GM18505 (cell line): Measurements from ENCODE around the gene TULP3.

Experiments used
- ATAC-seq: cut with Tn5 transposase; IDR thresholded peaks from one replicate; pipeline ENCODE4 v1.9.1; 2021; ENCODE audit not compliant: unreplicated experiment
- POLR2A ChIP-seq: IDR thresholded peaks from 4 replicates; pipeline ENCODE4 v1.6.1; 2011; ENCODE audit warnings: borderline replicate concordance; ENCODE audit not compliant: insufficient read depth, insufficient read length; ENCODE audit errors: extremely low read depth

The TULP3 gene

DNA sequence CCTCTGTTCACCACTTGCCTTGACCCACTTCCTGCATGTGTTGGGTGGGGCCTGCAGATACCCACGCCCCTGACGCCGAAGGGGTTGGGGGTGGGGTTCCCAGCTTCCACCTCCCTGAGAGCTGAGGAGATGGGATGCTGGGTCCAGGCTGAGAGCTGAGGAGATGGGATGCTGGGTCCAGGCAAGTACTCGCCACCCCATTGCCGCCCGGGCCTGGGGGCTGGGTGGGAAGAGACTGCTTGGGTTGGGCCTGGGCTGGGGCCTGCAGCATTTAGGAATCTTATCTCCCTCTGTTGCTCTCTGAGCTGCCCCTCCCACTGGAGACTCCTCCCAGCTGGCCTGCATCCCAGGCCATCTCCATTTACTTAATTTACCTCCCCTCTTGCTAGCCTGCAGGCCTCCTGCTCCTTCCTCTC lies 85.9 kb downstream of the TULP3 start:
- no peak for TF ChIP-seq POLR2A
- no peak for ATAC-seq

DNA sequence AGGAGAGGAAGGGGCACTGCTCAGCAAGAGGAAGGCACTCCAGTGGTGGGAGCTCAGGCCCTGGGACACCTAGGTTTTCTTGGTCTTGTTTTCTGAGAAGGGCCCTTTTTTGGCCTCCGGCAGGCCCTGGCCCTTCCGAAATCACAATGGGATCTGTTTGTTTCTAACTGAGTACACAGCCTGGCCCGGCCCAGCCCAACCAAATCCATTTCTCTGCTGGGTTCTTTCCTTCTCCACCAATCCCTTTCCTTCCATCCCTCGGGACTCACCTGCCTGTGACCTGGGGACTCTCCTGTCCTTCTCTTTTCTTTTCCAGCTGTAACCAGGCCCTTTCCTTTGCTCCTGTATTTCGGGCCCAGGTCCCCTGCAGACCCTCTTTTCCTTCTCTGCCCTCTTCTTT lies 87.1 kb downstream of the TULP3 start:
- TF ChIP-seq POLR2A, result no peak
- no peak for ATAC-seq

DNA sequence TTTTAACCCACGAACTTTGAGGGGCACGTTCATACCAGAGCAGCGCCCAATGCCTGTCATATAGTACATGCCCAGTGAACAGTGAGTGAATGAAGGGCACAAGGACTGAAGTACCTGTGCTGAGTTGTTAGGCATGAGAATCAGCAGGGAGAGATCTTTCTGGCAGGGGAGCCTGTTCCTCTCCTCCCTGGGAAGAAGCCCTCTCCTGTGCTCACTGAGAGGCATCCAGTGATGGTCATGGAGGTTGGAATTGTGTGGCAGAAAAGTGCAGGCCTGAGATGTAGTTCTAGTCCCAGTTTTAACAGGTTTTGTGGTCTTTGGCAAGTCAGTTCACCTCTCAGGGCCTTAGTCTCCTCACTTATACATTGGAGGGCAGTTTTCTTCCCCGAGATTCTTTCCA lies 89.1 kb downstream of the TULP3 start:
- no peak for TF ChIP-seq POLR2A
- ATAC-seq, result no peak

GRCh38 chr12:2980630-2981029 lies 89.9 kb downstream of the TULP3 start:
- ATAC-seq, result no peak
- TF ChIP-seq POLR2A, result no peak

- no peak for TF ChIP-seq POLR2A
- no peak for ATAC-seq
Measured at GRCh38 chr12:2982361-2982760, 91.7 kb downstream of the TULP3 start.

GRCh38 chr12:2984249-2984648 lies 93.6 kb downstream of the TULP3 start:
- ATAC-seq, result no peak
- no peak for TF ChIP-seq POLR2A

DNA sequence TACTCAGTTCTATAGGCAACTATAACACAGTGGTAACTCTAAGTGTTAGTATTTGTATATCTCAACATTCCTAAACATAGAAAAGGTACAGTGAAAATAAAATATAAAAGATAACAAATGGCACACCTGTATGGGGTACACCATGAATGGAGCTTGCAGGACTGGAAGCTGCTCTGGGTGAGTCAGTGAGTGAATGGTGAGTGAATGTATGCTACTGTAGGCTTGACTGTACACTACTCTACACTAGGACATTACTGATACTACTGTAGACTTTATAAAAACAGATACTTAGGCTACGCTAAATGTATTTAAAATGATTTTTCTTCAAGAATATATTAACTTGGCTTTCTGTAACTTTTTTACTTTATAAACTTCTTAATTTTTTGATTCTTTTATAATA lies 94.0 kb downstream of the TULP3 start:
- no peak for ATAC-seq
- TF ChIP-seq POLR2A, result no peak

GRCh38 chr12:2986876-2987275 lies 96.2 kb downstream of the TULP3 start:
- no peak for TF ChIP-seq POLR2A
- ATAC-seq, result no peak

DNA sequence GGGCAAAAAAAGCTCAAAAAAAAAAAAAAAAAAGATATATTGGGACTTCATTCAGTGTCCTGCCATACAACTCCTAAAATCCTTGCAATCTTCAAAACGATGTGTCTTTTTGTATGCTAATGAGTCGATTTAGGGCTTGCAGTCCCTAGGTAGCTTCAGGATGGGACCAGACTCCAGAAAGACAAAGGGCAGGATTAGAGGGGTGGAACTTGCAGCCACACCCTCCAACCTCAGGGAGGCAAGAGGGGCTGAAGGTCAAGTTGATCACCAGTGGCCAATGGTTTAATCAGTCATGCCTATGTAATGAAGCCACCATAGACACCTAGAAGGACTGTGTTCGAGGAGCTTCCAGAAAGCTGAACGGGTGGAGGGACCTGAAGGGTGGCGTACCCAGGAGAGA lies 97.8 kb downstream of the TULP3 start:
- ATAC-seq, result no peak
- no peak for TF ChIP-seq POLR2A
